K562 (cell line): ENCODE data around the gene SLC8A1. TPM values are rescaled to one million over a fixed set of nuclear protein-coding genes. Genes with fewer than 3 reads are reported as not detected.

Source experiments
- ATAC-seq: fragments of 200-7000 bp; cut with Tn5 transposase; 3 replicates; pipeline ENCODE4 v1.9.1; 2020; ENCODE audit warnings: moderate library complexity
- BruUV-seq: library from RNA; stranded (reverse); fragments of 400-500 nt; replicated peaks from 2 replicates; lab custom pipeline; 2021; lab: Mats Ljungman, UMichigan
- CTCF ChIA-PET: fragments of 300-600 bp; formaldehyde crosslinking; extraction: SDS; loops from one replicate; lab custom pipeline; 2021; ENCODE audit warnings: low intra/inter-chr PET ratio; lab: Yijun Ruan, JAX
- POLR2A ChIA-PET: fragments of 300-600, 350-650 bp; sonication (Branson Sonifier 250); formaldehyde crosslinking; extraction: SDS; loops from one replicate; lab custom pipeline; 2021; ENCODE audit warnings: antibody characterized with exemption, inconsistent platforms; lab: Yijun Ruan, JAX
- DNase-seq, 4 experiments: peaks; one replicate each; pipeline versions ENCODE4 v3.0.0 to v3.0.0-alpha.2; 2011 to 2018; ENCODE audit warnings: low spot score in 3 of 4, mixed read lengths in 3 of 4; ENCODE audit errors: extremely low read depth in 1 of 4
- FAIRE-seq: peaks from 2 replicates; lab custom pipeline; 2011; peaks lifted over from hg19 to GRCh38; lab: Jason Lieb, UNC
- H2AFZ ChIP-seq: 2 replicates; pipeline ENCODE4 v1.6.0; 2011; ENCODE audit warnings: low read depth, low read length, control low read depth, inconsistent platforms
- H3K27ac ChIP-seq: fragments of 200-600 bp; 3 replicates; pipeline ENCODE4 v1.8.0; 2011; ENCODE audit warnings: low read depth, mild to moderate bottlenecking, control low read depth, inconsistent platforms, low read length, moderate library complexity, mixed read lengths; ENCODE audit errors: extremely low read depth
- H3K27me3 ChIP-seq, 2 experiments: fragments of 300-600 bp in 1 of 2; 2 replicates in 1 of 2; 3 replicates in 1 of 2; pipeline versions ENCODE4 v1.6.0 to v1.8.0; 2011; ENCODE audit warnings: inconsistent platforms in 2 of 2, low read length in 2 of 2, mild to moderate bottlenecking in 1 of 2, mixed read lengths in 1 of 2, moderate library complexity in 1 of 2; ENCODE audit not compliant: control insufficient read depth in 2 of 2, insufficient read depth in 2 of 2
- H3K36me3 ChIP-seq: fragments of 300-600 bp; 3 replicates; pipeline ENCODE4 v1.8.0; 2011; ENCODE audit warnings: mild to moderate bottlenecking, low read length, inconsistent platforms; ENCODE audit not compliant: control insufficient read depth, insufficient read depth
- H3K4me1 ChIP-seq, 2 experiments: fragments of 200-600 bp in 1 of 2; replicated peaks in 1 of 2; 2 replicates in 1 of 2; 3 replicates in 1 of 2; pipeline versions ENCODE4 v1.5.1 to v1.8.0; 2011; ENCODE audit warnings: inconsistent platforms in 2 of 2, low read length in 2 of 2, mild to moderate bottlenecking in 1 of 2, mixed read lengths in 1 of 2, moderate library complexity in 1 of 2; ENCODE audit not compliant: control insufficient read depth in 2 of 2, insufficient read depth in 2 of 2
- H3K4me2 ChIP-seq: 2 replicates; pipeline ENCODE4 v1.6.1; 2011; ENCODE audit warnings: low read length, control low read depth, inconsistent platforms, mixed read lengths; ENCODE audit not compliant: insufficient read depth
- H3K4me3 ChIP-seq: fragments of 200-600 bp; sonication (generic), shearing (Covaris generic); 2 replicates; pipeline ENCODE4 v1.5.1; 2016; ENCODE audit warnings: control low read depth, inconsistent platforms
- H3K79me2 ChIP-seq: fragments of 200-600 bp; 3 replicates; pipeline ENCODE4 v1.8.0; 2011; ENCODE audit warnings: low read length, inconsistent platforms; ENCODE audit not compliant: control insufficient read depth, insufficient read depth
- H3K9ac ChIP-seq, 2 experiments: 2 replicates each; pipeline versions ENCODE4 v1.6.0 to v1.6.1; 2011; ENCODE audit warnings: low read depth in 2 of 2, low read length in 2 of 2, control low read depth in 1 of 2, inconsistent platforms in 1 of 2, mild to moderate bottlenecking in 1 of 2, mixed read lengths in 1 of 2; ENCODE audit not compliant: insufficient read depth in 1 of 2
- H3K9me1 ChIP-seq: one replicate; pipeline ENCODE4 v1.6.0; 2011; ENCODE audit warnings: inconsistent platforms, mild to moderate bottlenecking, low read length, moderate library complexity; ENCODE audit not compliant: control insufficient read depth, insufficient read depth
- H3K9me3 ChIP-seq: replicated peaks from 2 replicates; pipeline ENCODE4 v1.5.1; 2011; ENCODE audit warnings: low read depth, low read length, inconsistent platforms; ENCODE audit not compliant: control insufficient read depth, insufficient read depth
- H4K20me1 ChIP-seq: replicated peaks from 2 replicates; pipeline ENCODE4 v1.6.1; 2011; ENCODE audit warnings: low read length, inconsistent platforms, mixed read lengths; ENCODE audit not compliant: control insufficient read depth, insufficient read depth
- BRF2 ChIP-seq: IDR thresholded peaks from 3 replicates; pipeline ENCODE4 v1.6.1; 2011; ENCODE audit warnings: borderline replicate concordance, mild to moderate bottlenecking; ENCODE audit not compliant: insufficient read length, insufficient read depth
- HDAC1 ChIP-seq, 2 experiments: fragments of 450-650 bp; IDR thresholded peaks; 2 replicates each; pipeline ENCODE4 v1.6.1; 2016 to 2017; ENCODE audit warnings: inconsistent platforms in 1 of 2, mild to moderate bottlenecking in 1 of 2, moderate library complexity in 1 of 2
- HNRNPH1 ChIP-seq: fragments of 200-400 bp; formaldehyde crosslinking; optimal IDR thresholded peaks from 2 replicates; pipeline ENCODE3; 2017; ENCODE audit warnings: low read depth, mild to moderate bottlenecking, low read length, moderate library complexity
- RFX1 ChIP-seq: fragments of 450-650 bp; IDR thresholded peaks from 2 replicates; pipeline ENCODE4 v1.6.1; 2016; ENCODE audit warnings: mild to moderate bottlenecking, moderate library complexity
- SP2 ChIP-seq: IDR thresholded peaks from 2 replicates; pipeline ENCODE4 v1.6.1; 2011; ENCODE audit warnings: mild to moderate bottlenecking, low read depth, low read length, moderate library complexity; ENCODE audit not compliant: poor library complexity, severe bottlenecking; ENCODE audit errors: extremely low read depth
- TAF15 ChIP-seq: fragments of 200-400 bp; formaldehyde crosslinking; IDR thresholded peaks from 2 replicates; pipeline ENCODE4 v1.6.1; 2017; ENCODE audit warnings: mild to moderate bottlenecking, low read depth, low read length, moderate library complexity
- TRIM28 ChIP-seq: fragments of 450-650 bp; IDR thresholded peaks from 2 replicates; pipeline ENCODE4 v1.6.1; 2017
- ZBTB1 ChIP-seq: sonication (generic); formaldehyde crosslinking; IDR thresholded peaks from 2 replicates; pipeline ENCODE4 v1.8.1; 2023; ENCODE audit warnings: missing genetic modification reagents, low read depth, mild to moderate bottlenecking, borderline replicate concordance
- ZNF407 ChIP-seq: fragments of 450-650 bp; IDR thresholded peaks from 2 replicates; pipeline ENCODE4 v1.6.1; 2016; ENCODE audit warnings: low read depth
- ZNF57 ChIP-seq: fragments of 450-650 bp; formaldehyde crosslinking; IDR thresholded peaks from 2 replicates; pipeline ENCODE4 v1.4.0; 2020; ENCODE audit warnings: mild to moderate bottlenecking, moderate library complexity
- in situ Hi-C: fragments of 300-500 bp; cut with MboI; formaldehyde crosslinking; loops from 4 replicates; pipeline ENCODE4 v1.15.0; 2018; ENCODE audit warnings: inconsistent platforms, mixed read lengths
- intact Hi-C: fragments of 100-400 bp; cut with micrococcal nuclease; formaldehyde crosslinking; loops from 2 replicates; pipeline ENCODE4 v1.14.2; 2022
- polyA plus RNA-seq, 8 experiments: library from polyadenylated mRNA; depleted of rRNA in 4 of 8; stranded (reverse) in 5 of 8; unstranded in 3 of 8; fragments of >200 nt; fragmentation: Nextera tagmentation in 2 of 8; fragmentation: Illumina TruSeq in 1 of 8; extraction: Ambion mirVana in 2 of 8; extraction: Trizol in 1 of 8; gene quantifications; 2 replicates each; pipeline versions ENCODE4 v1.2.1 to v1.2.3, GENCODE V29; 2011 to 2014; ENCODE audit warnings: inconsistent platforms in 1 of 8, missing spikeins in 1 of 8
- total RNA-seq, 7 experiments: library from RNA; depleted of rRNA in 6 of 7; stranded (reverse); fragments of >200 nt in 6 of 7; fragmentation: Illumina TruSeq in 2 of 7; extraction: Trizol in 2 of 7; gene quantifications; 2 replicates each; pipeline versions ENCODE4 v1.2.1 to v1.2.3, GENCODE V29; 2011 to 2021; ENCODE audit warnings: low replicate concordance in 1 of 7

The SLC8A1 gene
- total and polyA plus RNA-seq, 9 of the 15 experiments (the other 6 are each of a cell fraction or from before 2014, with no cell fraction given), result not detected

- TF ChIP-seq TAF15 (no peak), BRF2 (no peak)
These were observed 165.2 kb downstream of the SLC8A1 start (continued) for GRCh38 chr2:40286721-40287120.

DNA sequence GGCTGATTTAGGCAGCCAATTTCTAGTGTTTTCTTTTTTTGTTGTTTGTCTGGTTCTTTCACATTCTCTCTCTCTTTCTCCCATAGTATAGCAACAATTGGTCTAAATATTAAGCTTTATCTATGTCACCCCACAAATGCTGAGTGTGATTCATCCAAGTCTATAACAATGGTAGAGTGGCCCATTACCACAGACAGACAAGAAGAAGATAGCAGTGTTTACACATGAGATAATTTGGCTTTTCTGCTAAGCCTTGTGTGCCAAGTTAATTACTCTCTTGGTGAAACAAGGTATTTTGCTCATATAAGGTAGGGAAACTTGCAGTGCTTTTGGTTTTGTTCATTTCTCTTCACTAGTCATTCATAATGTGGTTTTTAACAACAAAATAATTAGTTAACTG, 166.5 kb downstream of the SLC8A1 start:
- ChIA-PET CTCF (no interaction called here), POLR2A (no interaction called here)
- BruUV-seq, result no TSS peak
- Histone ChIP-seq H4K20me1 (no peaks in the 10 kb centered on the region), H3K4me2 (no peak overlapping the region), H3K79me2 (no peaks in the 10 kb centered on the region), H3K9ac (no peak overlapping the region), H3K27ac (no peak overlapping the region), H3K4me3 (no peak overlapping the region), H3K4me1 (no peaks in the 10 kb centered on the region), H3K36me3 (no peaks in the 10 kb centered on the region), H3K27me3 (no peaks in the 10 kb centered on the region), H3K9me3 (no peaks in the 10 kb centered on the region), H3K9me1 (no peaks in the 10 kb centered on the region), H2AFZ (no peak overlapping the region)
- intact Hi-C loops, result no loop called here
- DNase-seq, result no peak
- ATAC-seq, result no peak
- FAIRE-seq, result no peak
- no peak for TF ChIP-seq ZBTB1
- TF ChIP-seq SP2, result no peak
- TF ChIP-seq ZNF57, result no peak
- TF ChIP-seq HDAC1 (IDR thresholded peaks at IDR 0.05), result no peak
- no peak for TF ChIP-seq RFX1
- no peak for TF ChIP-seq HNRNPH1
- no peak for TF ChIP-seq ZNF407
- no peak for TF ChIP-seq TRIM28
- in situ Hi-C loops, result no loop called here
